Naive thymus-derived CD8-positive, alpha-beta T cell (primary cell): Measurements from ENCODE around the gene C6orf15. TPM values are rescaled to one million over a fixed set of nuclear protein-coding genes. Genes with fewer than 3 reads are reported as not detected.
A peak's percentile ranks its signal among the peaks of the same experiment; 100 is the strongest.

Source experiments
- ATAC-seq, 2 donors: fragments of 150-1000 bp; cut with Tn5 transposase in 1 of 2; sonication (Bioruptor Pico), chemical (Tn5 transposase) in 1 of 2; 1 replicate in 1 of 2; 2 replicates in 1 of 2; pipeline ENCODE4 v1.10.0; 2021; ENCODE audit warnings: mild to moderate bottlenecking in 2 of 2, moderate library complexity in 2 of 2
- POLR2A ChIA-PET: fragments of 350-600 bp; sonication (Branson Sonifier 250); formaldehyde crosslinking; loops from one replicate; lab custom pipeline; 2021; ENCODE audit warnings: antibody characterized with exemption; lab: Charles Lee
- DNase-seq, 10 donors: peaks; one replicate each; pipeline versions ENCODE4 v3.0.0 to v3.0.0-alpha.2; 2020 to 2022
- H3K27ac Mint-ChIP-seq, 10 donors: one replicate each; pipeline ENCODE4 v1.8.0; 2020 to 2022; ENCODE audit warnings: mild to moderate bottlenecking in 10 of 10, mixed read lengths in 10 of 10, moderate library complexity in 4 of 10, inconsistent platforms in 1 of 10
- H3K27me3 Mint-ChIP-seq, 5 donors: one replicate each; pipeline ENCODE4 v1.8.0; 2021 to 2022; ENCODE audit warnings: mixed read lengths in 5 of 5
- H3K36me3 Mint-ChIP-seq, 3 donors: one replicate each; pipeline ENCODE4 v1.8.0; 2020 to 2022; ENCODE audit warnings: mixed read lengths in 3 of 3, mild to moderate bottlenecking in 2 of 3, inconsistent platforms in 1 of 3
- H3K4me1 Mint-ChIP-seq, 4 donors: one replicate each; pipeline ENCODE4 v1.8.0; 2021 to 2022; ENCODE audit warnings: mixed read lengths in 4 of 4
- H3K4me3 Mint-ChIP-seq, 10 donors: one replicate each; pipeline ENCODE4 v1.8.0; 2020 to 2022; ENCODE audit warnings: mild to moderate bottlenecking in 10 of 10, mixed read lengths in 10 of 10, moderate library complexity in 6 of 10, inconsistent platforms in 1 of 10
- H3K9me3 Mint-ChIP-seq, 9 donors: one replicate each; pipeline ENCODE4 v1.8.0; 2020 to 2022; ENCODE audit warnings: mixed read lengths in 9 of 9, mild to moderate bottlenecking in 3 of 9, inconsistent platforms in 1 of 9, moderate library complexity in 1 of 9
- polyA plus RNA-seq, 3 donors: library from polyadenylated mRNA; unstranded; fragments of 300-500 nt; fragmentation: Illumina TruSeq; gene quantifications; one replicate each; pipeline ENCODE4 v1.2.3, GENCODE V29; 2021
- total RNA-seq, 8 experiments: library from RNA in 2 of 8; stranded (reverse) in 2 of 8; gene quantifications; one replicate each; pipeline ENCODE4 v1.2.3 and lab custom pipeline; 2021 to 2026

Gene C6orf15
- total and polyA plus RNA-seq, 5 experiments from 2014 or later: not detected

- H3K4me3 Mint-ChIP-seq: no peak overlapping the region
- no peaks in the 10 kb centered on the region for H3K36me3 Mint-ChIP-seq
- peaks cover 5 to 10% (median 7%) of the 10 kb centered on the region in 4 donors for H3K4me1 Mint-ChIP-seq
- POLR2A ChIA-PET: interaction anchor here (1.0 to 1.2 kb wide), 2 partner anchors 29 to 214 kb away, joined by 3 read pairs; partner anchors contain the start of gene VARS2
- ATAC-seq: peak; percentile 79 to 86
- peak overlapping the region in 5 of 10 donors; percentile 1 to 77 (median 44) for H3K27ac Mint-ChIP-seq
- DNase-seq: peak; percentile 38 to 81 (median 70)
- no peaks in the 10 kb centered on the region for H3K9me3 Mint-ChIP-seq
- peaks cover 0 to 5% (median 1%) of the 10 kb centered on the region in 5 donors for H3K27me3 Mint-ChIP-seq
These were observed 15.8 kb upstream of the C6orf15 start for GRCh38 chr6:31128093-31128676.

GRCh38 chr6:31126396-31127175 lies 14.2 kb upstream of the C6orf15 start:
- DNase-seq: no peak
- H3K9me3 Mint-ChIP-seq: no peaks in the 10 kb centered on the region
- no peak for ATAC-seq
- POLR2A ChIA-PET: no interaction called here
- H3K27ac Mint-ChIP-seq: no peak overlapping the region
- no peak overlapping the region for H3K4me3 Mint-ChIP-seq
- H3K36me3 Mint-ChIP-seq: no peaks in the 10 kb centered on the region
- H3K4me1 Mint-ChIP-seq: peaks cover 5 to 10% (median 7%) of the 10 kb centered on the region in 4 donors
- H3K27me3 Mint-ChIP-seq: peaks cover 0 to 5% (median 1%) of the 10 kb centered on the region in 5 donors

GRCh38 chr6:31125586-31126363 lies 13.4 kb upstream of the C6orf15 start:
- H3K36me3 Mint-ChIP-seq: no peaks in the 10 kb centered on the region
- no peak for DNase-seq
- H3K9me3 Mint-ChIP-seq: no peaks in the 10 kb centered on the region
- POLR2A ChIA-PET: no interaction called here
- peaks cover 5 to 10% (median 7%) of the 10 kb centered on the region in 4 donors for H3K4me1 Mint-ChIP-seq
- ATAC-seq: no peak
- peaks cover 0 to 5% (median 1%) of the 10 kb centered on the region in 5 donors for H3K27me3 Mint-ChIP-seq
- H3K27ac Mint-ChIP-seq: no peak overlapping the region
- no peak overlapping the region for H3K4me3 Mint-ChIP-seq

GRCh38 chr6:31125162-31125561 lies 12.8 kb upstream of the C6orf15 start:
- no peak for DNase-seq
- POLR2A ChIA-PET: no interaction called here
- Mint-ChIP-seq H3K4me3 (no peak overlapping the region), H3K4me1 (peaks cover 5 to 10% (median 7%) of the 10 kb centered on the region in 4 donors), H3K27me3 (peaks cover 0 to 5% (median 1%) of the 10 kb centered on the region in 5 donors), H3K27ac (no peak overlapping the region), H3K9me3 (no peaks in the 10 kb centered on the region), H3K36me3 (no peaks in the 10 kb centered on the region)
- no peak for ATAC-seq

GRCh38 chr6:31122791-31123706 lies 10.7 kb upstream of the C6orf15 start:
- DNase-seq (peak in 1 of 10 donors; percentile 32), ATAC-seq (no peak)
- Mint-ChIP-seq H3K27me3 (peaks cover 0 to 3% (median 2%) of the 10 kb centered on the region in 5 donors), H3K36me3 (no peaks in the 10 kb centered on the region), H3K4me1 (peaks cover 3 to 7% (median 3%) of the 10 kb centered on the region in 4 donors), H3K27ac (peak overlapping the region in 2 of 10 donors; percentile 34 to 38), H3K9me3 (no peaks in the 10 kb centered on the region), H3K4me3 (no peak overlapping the region)
- POLR2A ChIA-PET: no interaction called here

- POLR2A ChIA-PET: no interaction called here
- H3K4me1 Mint-ChIP-seq: peaks cover 0 to 2% (median 0%) of the 10 kb centered on the region in 4 donors
- no peaks in the 10 kb centered on the region for H3K36me3 Mint-ChIP-seq
- H3K27ac Mint-ChIP-seq: peak overlapping the region in 1 of 10 donors; percentile 71
- H3K27me3 Mint-ChIP-seq: peaks cover 0 to 4% (median 2%) of the 10 kb centered on the region in 5 donors
- DNase-seq (peak in 1 of 10 donors; percentile 34), ATAC-seq (no peak)
- H3K4me3 Mint-ChIP-seq: no peak overlapping the region
- no peaks in the 10 kb centered on the region for H3K9me3 Mint-ChIP-seq
These were observed 8.9 kb upstream of the C6orf15 start for GRCh38 chr6:31121131-31121790.

GRCh38 chr6:31120151-31120915 lies 8.0 kb upstream of the C6orf15 start, which contains the start of gene CDSN:
Gene CDSN (minus strand): TSS chr6:31120446. CDS start chr6:31120419, 27 bp downstream.
- DNase-seq: peak in 1 of 10 donors; percentile 21
- POLR2A ChIA-PET: no interaction called here
- Mint-ChIP-seq H3K4me1 (peaks cover 0 to 2% (median under 1%) of the 10 kb centered on the region in 4 donors), H3K27ac (no peak within 1 kb of the TSS), H3K36me3 (no peaks in the 10 kb centered on the region), H3K27me3 (peaks cover 0 to 12% (median 2%) of the 10 kb centered on the region in 5 donors), H3K9me3 (no peaks in the 10 kb centered on the region), H3K4me3 (no peak within 1 kb of the TSS)
- no peak for ATAC-seq

GRCh38 chr6:31118178-31118577 lies 5.8 kb upstream of the C6orf15 start:
- ATAC-seq: no peak
- no peak overlapping the region for H3K27ac Mint-ChIP-seq
- POLR2A ChIA-PET: no interaction called here

GRCh38 chr6:31116661-31117385 lies 4.4 kb upstream of the C6orf15 start:
- POLR2A ChIA-PET: no interaction called here
- DNase-seq: no peak
- Mint-ChIP-seq H3K27ac (no peak overlapping the region), H3K9me3 (no peaks in the 10 kb centered on the region), H3K36me3 (no peaks in the 10 kb centered on the region), H3K27me3 (peaks cover 0 to 12% (median 4%) of the 10 kb centered on the region in 5 donors), H3K4me1 (peaks cover 3 to 8% (median 4%) of the 10 kb centered on the region in 4 donors), H3K4me3 (no peak overlapping the region)
- ATAC-seq: no peak

More at GRCh38 chr6:31118178-31118577, 5.8 kb upstream of the C6orf15 start:
- Mint-ChIP-seq H3K27me3 (peaks cover 0 to 12% (median 2%) of the 10 kb centered on the region in 5 donors), H3K36me3 (no peaks in the 10 kb centered on the region), H3K4me3 (no peak overlapping the region), H3K9me3 (no peaks in the 10 kb centered on the region), H3K4me1 (peaks cover 3 to 8% (median 4%) of the 10 kb centered on the region in 4 donors)
- DNase-seq: no peak

GRCh38 chr6:31115941-31116560 lies 3.7 kb upstream of the C6orf15 start:
- Mint-ChIP-seq H3K4me1 (peaks cover 3 to 8% (median 4%) of the 10 kb centered on the region in 4 donors), H3K9me3 (no peaks in the 10 kb centered on the region), H3K4me3 (no peak overlapping the region), H3K36me3 (no peaks in the 10 kb centered on the region), H3K27me3 (peaks cover 0 to 12% (median 5%) of the 10 kb centered on the region in 5 donors), H3K27ac (no peak overlapping the region)
- ATAC-seq: no peak
- no peak for DNase-seq
- POLR2A ChIA-PET: interaction anchor here (1.2 kb wide), 1 partner anchor 200 kb away, joined by 3 read pairs; no protein-coding TSS in a partner anchor
